Fibroblast of skin of scalp (primary cell): Measurements from ENCODE around the gene UPP2.

Source experiments
- DNase-seq: peaks from one replicate; pipeline ENCODE4 v3.0.0-alpha.2; 2013

Gene UPP2

DNA sequence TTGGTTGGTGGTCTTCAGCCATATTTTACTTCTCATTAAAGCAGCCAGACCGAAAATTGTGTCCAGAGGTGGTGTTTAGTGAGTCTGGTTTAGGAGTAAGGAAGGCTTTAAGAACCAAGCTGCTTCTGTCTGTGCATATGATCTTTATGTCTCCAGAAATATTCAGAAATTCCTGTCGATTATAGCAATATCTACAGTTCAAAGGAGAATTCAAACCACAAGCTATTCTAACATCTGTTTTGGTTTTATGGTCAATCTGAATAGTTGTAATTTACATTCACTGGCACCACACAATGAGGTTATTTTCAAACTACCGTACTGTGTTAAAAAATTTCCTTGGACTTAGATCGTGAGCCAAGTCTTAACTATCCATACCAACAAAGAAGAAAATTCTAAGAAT lies 11.3 kb downstream of the UPP2 start:
- peak; percentile 18 for DNase-seq

DNA sequence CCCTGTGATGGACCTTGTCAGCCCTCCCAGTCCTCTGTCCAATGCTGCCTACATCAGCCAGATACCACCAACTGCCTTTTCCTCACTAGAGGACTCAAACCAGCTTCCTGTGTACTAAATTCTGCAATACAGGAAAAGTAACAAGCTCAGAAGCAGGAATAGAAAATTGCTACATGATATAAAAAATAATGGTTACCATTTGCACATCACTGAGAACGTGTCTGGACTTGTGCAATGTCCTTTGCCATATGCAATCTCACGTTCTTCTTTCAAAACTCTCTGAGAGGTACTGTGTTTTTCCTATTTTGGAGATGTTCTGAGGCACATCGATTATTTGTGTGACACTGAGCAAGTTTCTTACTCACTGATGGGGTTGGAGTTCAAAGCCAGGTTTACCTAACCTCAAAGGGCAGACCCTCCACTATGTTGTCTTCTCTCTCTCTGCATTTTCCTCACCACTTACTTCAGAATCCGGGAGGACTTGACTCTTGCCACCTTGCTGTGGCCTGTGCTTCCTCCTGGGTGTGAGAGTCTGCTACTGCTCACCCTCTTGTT lies 12.1 kb downstream of the UPP2 start:
- DNase-seq: no peak

DNA sequence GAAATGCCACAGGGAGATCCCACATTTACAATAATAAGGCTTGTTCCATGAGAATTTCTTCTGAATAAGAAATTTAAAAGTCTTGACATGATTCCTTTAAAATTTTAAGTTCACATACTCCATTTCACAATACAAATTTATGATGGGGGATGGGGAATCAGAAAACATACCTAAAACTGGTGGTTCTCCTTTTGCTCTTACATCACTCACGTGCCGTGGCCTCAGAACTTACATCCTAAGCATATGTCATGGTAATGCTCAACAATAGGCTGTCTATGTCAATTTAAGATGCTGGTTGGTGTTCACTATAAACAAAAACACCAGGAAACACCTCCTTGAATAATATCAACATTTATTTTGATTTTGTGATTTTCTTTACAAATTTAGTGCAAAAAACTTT lies 12.8 kb downstream of the UPP2 start:
- DNase-seq: no peak

DNA sequence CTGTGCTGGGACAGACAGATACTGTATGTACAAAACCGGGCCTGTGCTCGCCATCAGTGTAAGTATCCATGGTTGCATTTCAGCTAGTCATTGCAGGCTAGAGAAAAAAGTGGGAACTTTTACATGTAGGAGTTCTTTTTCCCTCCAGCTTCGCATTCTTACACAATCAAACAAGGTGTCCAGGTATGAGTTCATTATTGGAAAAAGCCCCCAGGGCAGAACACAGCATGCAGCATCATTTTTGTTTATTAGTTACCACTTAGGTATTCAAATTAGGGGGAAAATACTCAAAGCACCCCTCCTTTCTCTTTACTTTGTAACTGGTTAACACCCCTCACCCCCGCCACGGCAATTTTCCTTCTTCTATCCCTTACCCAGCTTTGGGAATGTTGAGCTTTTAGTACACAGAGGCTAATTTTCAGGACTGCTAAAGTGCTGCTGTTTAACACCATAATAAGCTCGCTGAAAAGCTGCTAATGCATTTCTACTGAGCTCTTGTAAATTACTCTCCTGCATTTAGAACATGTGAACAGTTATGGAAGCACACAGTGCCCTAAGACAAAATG lies 13.6 kb downstream of the UPP2 start:
- DNase-seq: no peak

DNA sequence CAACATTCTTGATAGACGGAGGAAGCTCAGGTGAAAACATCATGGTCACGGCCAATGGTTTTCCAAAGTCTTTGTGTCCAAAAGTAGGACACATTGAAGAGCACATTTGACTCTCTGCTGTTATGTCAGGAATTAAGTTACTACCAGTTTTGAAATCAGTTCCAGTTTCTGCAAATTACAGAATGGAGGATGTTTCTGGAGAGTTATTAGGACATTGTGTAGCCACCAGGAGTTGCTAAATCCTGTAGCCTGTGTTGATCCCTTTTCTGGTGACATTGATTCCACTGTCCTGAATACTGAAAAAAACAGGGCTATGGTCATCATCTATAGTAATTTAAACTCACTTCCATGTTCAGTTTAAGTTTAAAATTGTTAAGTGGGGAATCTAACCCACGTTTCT lies 15.3 kb downstream of the UPP2 start:
- DNase-seq: no peak

DNA sequence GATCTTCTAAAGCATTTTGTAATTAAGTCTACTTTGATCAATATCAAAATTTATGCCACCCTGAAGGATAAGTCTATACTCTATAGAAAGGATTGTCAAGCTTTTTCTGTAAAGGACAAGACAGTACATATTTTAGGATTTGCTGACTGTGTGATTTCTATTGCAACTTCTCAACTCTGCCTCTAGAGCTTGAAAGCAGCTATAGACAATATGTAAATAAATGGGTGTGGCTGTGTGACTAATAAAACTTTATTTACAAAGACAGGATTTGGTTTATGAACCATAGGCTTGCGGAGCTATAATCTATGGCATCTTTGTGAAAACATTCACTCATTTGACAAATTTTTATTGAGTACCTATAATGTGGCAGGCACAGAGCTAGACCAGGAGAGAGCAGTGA lies 18.4 kb downstream of the UPP2 start:
- no peak for DNase-seq

DNA sequence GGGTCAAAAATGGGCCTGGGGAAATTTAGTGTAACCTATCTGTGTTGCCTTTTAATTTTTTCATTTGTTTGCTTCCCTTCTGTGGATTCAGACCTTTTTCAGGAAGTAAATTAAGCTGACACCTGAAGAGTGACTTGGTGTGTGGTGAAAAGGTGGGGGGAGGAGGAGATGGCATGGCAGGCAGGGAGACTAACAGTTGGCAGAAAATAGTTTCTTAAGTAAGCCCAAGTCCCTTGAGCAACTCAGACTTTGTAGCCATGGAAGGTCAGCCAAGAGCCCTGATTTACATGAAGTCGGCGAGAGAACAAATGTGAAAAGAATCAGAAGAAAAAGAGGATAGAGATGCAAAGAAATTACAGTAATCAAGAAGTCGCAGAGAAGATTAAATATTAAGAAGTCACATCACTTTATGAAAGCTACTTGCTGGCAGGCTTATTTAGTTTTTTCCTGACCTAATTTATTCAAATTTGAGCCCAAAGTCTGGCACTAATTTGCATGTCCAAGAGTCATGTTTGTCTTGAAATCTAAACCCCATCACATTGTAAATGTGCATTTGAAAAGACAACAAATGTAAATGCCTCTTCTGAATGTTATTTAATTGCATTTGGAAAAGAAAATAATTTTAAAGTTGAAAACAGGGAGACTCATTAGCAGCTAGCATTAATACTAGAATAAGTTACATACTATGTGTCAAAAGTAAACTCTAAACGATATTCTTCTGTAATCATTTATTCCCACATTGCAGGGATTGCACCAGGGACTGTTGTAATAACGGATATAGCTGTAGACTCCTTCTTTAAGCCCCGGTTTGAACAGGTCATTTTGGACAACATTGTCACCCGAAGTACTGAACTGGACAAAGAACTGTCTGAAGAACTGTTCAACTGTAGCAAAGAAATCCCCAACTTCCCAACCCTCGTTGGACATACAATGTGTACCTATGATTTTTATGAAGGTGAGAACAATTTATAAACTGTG lies 19.3 kb downstream of the UPP2 start:
- no peak for DNase-seq

DNA sequence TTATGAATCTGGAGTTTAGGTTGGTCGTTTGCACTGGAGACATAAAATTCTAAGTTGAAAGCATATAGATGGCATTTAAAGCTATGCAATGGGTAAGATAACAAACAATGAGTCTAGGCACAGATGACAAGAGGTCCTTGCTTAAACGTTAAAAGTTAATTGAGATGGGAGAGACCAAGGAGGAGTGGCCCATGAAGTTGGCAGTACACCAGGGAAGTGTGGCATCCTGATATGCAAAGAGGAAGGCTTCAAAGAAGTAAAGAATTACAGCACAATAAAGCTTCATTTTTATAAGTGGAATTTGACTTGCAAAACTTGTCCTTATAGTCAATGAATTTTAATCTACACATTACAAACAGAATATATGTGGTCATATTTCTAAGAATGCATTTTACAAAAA lies 23.2 kb downstream of the UPP2 start:
- no peak for DNase-seq

DNA sequence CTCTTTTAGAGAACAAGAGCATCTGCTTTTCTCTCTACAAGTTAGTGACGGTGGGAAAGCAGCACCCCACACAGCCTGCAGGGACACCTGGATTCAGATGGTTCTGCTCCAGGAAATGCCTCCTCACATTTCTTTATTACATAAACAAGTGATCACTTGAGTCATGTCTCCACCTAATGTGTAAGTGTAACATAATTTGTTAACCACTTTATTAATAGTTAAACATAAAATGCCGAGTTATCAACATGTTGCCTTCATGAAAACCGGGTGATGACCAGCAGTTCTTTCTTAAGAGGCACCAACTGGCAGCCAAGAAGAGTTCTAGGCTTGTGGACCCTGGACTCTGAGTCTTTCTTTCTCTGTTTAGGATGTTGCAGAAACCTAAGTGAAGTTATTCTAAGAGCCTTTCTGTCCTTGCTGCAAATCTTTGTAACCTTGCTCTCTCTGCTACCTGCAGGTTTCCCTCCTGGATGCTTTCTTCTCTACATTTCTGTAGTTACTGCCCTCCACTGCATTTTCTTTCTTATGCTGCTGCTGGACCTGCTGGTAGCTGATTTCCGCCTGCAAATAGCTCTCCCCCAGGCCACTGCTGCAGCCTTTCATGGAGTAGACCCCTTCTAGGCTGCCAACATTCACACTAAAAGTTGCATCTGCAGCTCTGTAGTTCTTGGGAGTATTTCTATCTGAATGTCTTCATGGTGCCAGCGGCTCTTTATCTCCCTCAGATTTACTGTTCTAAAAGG lies 24.3 kb downstream of the UPP2 start:
- no peak for DNase-seq

DNA sequence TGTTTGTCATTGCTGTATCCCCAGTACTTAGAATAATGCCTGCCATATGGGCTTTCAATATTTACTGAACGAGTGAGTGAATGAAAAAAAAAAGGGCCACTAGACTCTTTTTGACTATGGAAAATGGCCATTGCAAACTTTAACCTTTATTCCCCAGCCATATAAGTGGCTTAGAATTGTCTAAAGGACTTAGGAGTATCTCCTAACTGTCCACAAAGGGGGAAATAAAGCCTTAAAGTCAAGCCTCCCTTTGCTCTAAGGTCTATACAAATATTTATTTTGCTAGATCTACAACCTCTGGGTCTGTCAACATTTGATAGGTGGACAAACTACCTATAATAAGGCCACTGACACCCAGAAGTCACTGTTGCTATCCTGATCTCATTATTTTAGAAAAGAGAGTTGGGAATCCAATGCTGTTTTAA lies 25.7 kb downstream of the UPP2 start:
- DNase-seq: no peak

DNA sequence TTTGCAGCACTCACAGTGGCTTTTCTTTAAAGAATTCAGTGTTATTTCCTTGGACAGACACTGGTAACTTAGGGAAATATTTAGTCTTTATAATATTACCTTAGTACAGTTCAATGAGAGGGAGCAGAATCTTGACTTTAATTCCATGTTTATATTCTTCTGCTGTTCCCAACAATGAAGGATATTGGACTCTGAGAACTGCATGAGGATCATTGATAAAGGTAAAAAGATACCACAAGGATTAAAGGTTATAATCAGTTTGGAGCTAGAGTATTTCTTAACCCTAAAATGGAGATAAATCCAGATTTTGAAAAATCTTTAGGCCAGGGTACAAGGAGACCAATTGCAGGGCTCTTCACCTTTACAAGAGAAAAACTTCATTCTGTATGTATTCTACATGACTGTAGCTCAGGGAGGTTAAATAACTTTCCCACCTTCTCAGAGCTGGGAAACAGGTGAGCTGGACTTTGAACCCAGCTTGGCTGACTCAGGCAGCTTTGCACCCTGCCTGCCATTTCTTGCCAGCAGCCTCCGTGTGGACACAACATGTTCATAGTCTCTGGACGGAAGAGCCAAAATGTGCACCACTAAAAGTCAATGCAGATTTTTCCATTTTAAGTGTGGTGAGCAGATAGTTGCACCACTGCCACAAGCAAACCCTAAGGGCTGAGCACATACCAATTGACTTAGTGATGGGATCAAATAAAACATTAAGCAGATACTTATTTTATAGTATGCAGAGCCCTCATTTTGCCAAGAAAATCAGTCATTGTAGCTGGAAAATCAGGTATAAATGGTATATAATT lies 26.7 kb downstream of the UPP2 start:
- no peak for DNase-seq

DNA sequence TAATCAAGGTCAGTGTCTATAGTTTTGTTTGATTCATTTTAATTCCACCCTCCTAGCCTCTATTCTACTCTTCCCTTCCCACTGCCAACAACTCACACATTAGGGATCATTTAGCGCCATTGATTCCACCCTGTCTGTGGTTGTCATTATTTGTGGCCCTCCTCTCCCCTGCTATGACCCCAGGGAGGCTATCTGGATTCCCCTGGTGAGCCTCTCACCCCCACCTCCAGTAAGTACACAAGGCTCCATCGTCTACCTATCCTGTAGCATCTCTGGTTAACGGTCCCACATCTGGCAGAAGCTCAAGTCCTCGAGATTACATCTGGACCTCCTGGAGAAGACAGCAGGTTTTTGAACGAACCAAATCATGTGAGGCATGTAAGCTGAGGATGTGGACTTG lies 27.4 kb downstream of the UPP2 start:
- DNase-seq: no peak

DNA sequence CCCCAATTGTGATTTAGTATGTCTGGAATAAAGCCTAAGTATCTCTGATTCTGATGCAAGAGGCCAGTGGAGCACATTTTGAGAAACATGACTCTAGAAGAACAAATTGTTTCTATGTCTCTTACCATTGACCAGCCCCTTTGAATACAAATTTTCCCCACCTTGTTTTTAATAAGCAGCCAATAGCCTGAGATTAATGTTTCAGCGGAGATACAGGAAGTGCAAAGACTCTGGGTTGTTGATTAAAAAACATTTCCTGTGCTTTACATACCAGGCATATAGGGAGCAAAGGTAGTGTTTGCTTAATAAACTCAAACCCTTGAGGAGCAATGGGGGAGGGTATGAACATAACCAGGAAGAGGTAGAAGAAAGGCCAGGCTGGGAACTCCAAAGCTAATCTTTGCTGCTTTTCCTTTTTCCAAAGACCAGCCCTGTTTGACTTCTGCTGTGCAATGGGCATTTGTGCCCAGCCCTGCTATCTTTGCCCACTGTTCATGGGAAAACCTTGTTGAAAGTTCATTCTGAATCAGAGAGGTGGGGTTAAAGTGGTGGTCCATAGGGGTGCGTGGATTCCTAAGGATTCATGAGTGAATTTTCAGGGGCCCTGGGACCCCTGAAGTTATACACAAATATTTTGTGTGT lies 29.3 kb downstream of the UPP2 start:
- no peak for DNase-seq

DNA sequence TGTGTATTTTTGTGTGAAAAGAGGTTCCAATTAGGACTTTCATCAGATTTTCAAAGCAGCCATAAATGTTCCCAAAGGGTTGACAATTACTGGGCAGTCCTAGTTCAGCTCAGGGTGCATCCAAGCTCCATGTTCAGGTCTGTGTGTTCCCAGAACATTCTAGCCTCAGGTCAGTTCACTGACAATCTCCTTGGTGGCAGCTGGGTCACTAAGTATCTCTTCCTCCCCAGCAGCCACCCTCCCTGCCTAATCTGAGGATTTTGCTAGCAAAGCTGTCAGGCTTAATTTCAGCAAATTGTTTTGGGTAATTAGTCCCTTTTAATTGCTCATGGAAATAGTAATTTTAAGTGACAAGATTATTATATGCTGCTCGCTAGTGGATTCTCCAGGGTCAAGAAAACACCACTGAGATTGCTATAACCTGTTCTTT lies 29.8 kb downstream of the UPP2 start:
- DNase-seq: no peak

DNA sequence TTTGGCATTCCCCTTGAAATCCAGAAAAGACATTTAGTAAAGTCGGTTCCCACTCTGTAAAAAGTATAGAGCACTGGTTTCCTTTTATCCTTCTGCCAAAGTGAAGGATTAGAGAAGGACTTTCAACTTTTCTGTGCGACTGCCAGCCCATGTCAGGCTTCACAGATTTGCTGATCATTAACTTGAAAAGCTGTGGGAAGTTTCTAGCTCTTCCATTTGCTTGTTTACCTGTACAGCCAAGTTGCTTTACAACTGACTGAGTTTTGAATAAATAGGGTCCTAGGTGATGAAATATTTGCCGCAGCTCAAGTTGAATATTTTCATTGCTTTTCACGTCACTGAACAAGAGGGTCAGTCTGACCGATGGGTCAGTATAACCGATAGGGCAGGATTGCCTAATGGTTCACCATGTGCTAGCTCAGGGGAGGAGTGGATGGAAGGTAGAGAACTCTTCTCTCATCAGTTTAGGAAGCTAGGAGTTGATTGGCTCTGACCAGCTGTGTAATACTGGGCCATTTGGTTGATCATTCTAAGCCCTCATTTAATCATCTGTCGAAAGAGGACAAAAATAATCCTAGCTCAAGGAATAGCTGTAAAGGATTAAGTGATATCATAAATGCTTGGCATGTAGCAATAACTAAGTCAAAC lies 30.4 kb downstream of the UPP2 start:
- no peak for DNase-seq

DNA sequence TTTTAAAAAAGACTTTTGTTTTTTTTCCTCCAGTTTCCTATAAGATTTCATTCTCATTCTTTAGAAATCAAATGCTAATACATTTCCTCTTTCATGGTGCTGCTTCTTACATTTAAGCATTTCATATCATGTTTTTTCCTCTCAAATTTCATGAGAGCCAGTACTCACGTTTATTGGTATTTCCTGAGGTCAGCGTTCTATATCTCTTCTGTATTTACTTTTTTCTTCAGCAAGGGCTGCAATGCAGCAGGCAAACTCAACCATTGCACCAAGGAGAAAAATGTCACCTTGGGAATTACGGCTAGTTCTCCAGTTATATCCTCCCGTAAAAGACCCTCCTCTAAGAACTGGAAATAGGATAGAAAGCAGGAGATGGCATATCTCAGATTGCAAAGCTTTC lies 32.4 kb downstream of the UPP2 start:
- no peak for DNase-seq

DNA sequence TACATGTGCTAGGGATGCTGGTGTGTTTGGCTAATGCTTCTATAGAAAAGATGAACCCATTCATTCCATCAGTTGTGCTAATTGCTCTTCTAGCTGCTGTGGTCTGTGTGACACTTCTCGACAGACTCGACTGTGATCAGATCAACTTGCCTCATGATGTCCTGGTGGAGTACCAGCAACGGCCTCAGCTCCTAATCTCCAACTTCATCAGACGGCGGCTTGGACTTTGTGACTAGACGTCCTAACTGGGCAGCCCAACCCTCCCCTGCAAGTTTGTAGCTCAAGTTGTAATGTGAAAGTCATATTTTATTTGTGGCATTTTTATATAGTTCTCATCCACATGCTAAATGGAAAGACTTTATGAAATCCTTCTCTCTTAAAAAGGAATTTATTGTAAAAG lies 33.0 kb downstream of the UPP2 start:
- DNase-seq: no peak

DNA sequence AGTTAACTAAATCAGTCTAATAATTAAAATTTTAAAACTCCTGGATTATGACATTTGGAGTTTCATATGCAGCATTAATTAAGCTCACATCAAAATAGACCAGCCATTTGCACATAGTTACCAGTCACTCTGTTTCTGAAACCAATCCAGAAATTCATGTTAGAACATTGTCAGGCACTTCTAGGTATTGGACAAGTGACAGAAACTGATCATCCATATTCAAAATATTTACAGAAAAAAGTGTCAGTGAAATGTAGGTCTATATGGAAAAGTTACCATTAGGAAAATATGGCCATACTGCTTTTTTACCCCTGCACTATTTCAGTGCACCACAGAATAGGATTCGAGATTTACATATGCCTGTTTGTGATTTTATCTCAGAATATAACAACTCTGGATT lies 33.4 kb downstream of the UPP2 start:
- no peak for DNase-seq

DNA sequence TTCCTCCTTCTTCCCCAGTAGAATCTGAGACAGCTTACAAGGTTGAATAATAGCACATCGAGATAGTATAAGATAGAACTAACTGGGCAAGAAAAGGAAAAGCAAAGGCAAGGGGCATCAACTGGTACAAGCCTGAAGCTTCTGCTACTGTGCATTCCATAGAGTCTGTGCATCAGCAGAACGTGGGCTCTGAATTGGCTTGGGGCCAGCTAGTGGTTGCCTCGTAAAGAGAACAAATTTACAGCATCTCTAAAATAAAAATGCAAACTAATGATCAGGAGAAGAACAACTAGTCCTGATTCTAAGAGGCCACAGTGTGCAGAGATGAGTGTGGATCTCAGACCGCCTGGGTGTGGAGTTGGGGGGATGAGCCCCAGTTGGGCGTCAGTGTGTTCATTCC lies 36.6 kb downstream of the UPP2 start:
- DNase-seq: peak; percentile 5

DNA sequence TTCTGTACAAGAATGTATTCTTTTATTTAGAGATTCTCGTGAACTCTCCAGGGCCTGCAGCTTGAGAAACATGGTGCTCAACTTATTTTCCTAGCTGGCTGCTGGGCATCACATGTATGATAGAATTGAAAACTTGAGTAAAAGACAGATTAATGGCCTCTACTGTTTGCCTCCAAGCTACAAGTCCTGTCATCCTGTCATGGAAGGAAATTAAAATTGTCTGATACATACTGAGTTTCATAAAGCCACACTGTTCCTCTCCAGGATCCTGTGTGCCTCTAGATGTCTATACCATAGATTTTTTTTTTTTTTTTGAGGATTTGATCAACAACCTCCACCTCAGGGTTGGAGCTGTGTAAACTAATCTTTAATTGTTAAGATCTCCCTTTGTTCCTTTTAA lies 38.5 kb downstream of the UPP2 start:
- DNase-seq: no peak

DNA sequence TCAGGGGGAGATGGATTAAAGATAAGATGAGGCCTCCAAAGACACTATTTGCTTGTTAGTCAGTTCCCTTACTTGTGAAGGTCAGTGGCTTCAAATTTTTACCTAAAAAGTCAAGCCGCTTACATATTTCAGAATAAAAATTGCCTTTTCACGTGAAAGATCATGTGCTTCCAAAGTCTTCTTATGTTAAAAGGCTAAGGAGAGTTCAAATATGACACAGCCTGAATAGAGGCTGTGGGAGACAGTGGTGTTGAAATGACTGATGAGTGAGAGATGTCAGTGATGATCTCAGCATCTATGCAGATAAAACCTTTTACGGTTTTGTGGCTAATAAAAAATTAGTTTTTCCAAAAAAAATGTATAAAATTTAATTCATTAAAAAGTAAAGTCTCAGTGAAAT lies 40.5 kb downstream of the UPP2 start:
- DNase-seq: no peak
